Parathyroid adenoma (tissue), 2 donors: ENCODE measurements around the gene KANK2.

Source experiments
- H2AFZ ChIP-seq: fragments of 300-600 bp; sonication (generic); one replicate; pipeline ENCODE4 v1.7.0; 2017; ENCODE audit warnings: antibody characterized with exemption, mild to moderate bottlenecking
- H3K27ac ChIP-seq: fragments of 300-600 bp; sonication (generic); one replicate; pipeline ENCODE4 v1.7.0; 2017
- H3K27me3 ChIP-seq: fragments of 300-600 bp; sonication (generic); one replicate; pipeline ENCODE4 v1.7.0; 2017; ENCODE audit warnings: low read length; ENCODE audit not compliant: control insufficient read depth, insufficient read depth
- H3K36me3 ChIP-seq: fragments of 300-600 bp; sonication (generic); one replicate; pipeline ENCODE4 v1.7.0; 2017; ENCODE audit warnings: low read length; ENCODE audit not compliant: control insufficient read depth, insufficient read depth
- H3K4me1 ChIP-seq: fragments of 300-600 bp; sonication (generic); one replicate; pipeline ENCODE4 v1.7.0; 2017; ENCODE audit warnings: control low read depth
- H3K4me2 ChIP-seq: fragments of 300-600 bp; sonication (generic); one replicate; pipeline ENCODE4 v1.7.0; 2017; ENCODE audit warnings: low read length
- H3K4me3 ChIP-seq: fragments of 300-600 bp; sonication (generic); one replicate; pipeline ENCODE4 v1.7.0; 2017; ENCODE audit warnings: low read depth, low read length
- H3K79me2 ChIP-seq: fragments of 300-600 bp; sonication (generic); one replicate; pipeline ENCODE4 v1.7.0; 2017; ENCODE audit warnings: control low read depth
- H3K9ac ChIP-seq: fragments of 300-600 bp; sonication (generic); one replicate; pipeline ENCODE4 v1.7.0; 2017; ENCODE audit warnings: mild to moderate bottlenecking
- H3K9me3 ChIP-seq: fragments of 300-600 bp; sonication (generic); one replicate; pipeline ENCODE4 v1.7.0; 2017; ENCODE audit warnings: low read length; ENCODE audit not compliant: control insufficient read depth
- TF ChIP-seq, protein P1 (sequence below): fragments of 300-600 bp; sonication (generic); IDR thresholded peaks from one replicate; pipeline ENCODE4 v1.7.0; 2017; ENCODE audit warnings: antibody characterized with exemption, mild to moderate bottlenecking
- donor health status: primary hyperparathyroidism.

The KANK2 gene

DNA sequence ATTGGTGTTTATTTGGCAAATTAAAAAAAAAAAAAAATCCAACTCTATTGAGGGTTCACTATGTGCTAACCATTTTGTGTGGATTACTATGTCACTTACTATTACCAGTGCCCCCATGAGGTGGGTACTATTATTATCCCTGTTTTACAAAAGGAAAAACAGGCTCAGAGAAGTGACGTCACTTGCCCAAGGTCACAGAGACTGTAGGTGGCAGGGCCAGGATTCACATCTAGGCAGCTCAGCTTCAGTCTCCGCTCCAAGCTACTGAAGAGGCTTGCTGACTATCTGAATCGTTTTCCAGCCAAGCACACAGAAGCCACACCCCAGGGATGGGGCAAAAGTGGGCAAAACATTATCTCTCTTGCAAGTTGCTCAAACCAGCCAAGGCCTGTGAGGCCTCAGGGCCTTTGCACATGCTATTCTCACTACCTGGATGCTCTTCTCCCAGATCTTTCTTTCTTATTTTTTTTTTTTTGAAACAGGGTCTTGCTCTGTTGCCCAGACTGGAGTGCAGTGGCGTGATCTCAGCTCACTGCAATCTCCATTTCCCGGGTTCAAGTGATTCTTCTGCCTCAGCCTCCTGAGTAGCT, 37.2 kb upstream of the KANK2 start:
- Histone ChIP-seq H3K27me3 (no peaks in the 10 kb centered on the region), H3K9ac (no peak overlapping the region), H2AFZ (no peak overlapping the region), H3K27ac (no peak overlapping the region), H3K9me3 (no peaks in the 10 kb centered on the region), H3K36me3 (no peaks in the 10 kb centered on the region), H3K4me1 (no peaks in the 10 kb centered on the region), H3K79me2 (no peaks in the 10 kb centered on the region), H3K4me3 (no peak overlapping the region), H3K4me2 (no peak overlapping the region)
- TF ChIP-seq, protein P1, sequence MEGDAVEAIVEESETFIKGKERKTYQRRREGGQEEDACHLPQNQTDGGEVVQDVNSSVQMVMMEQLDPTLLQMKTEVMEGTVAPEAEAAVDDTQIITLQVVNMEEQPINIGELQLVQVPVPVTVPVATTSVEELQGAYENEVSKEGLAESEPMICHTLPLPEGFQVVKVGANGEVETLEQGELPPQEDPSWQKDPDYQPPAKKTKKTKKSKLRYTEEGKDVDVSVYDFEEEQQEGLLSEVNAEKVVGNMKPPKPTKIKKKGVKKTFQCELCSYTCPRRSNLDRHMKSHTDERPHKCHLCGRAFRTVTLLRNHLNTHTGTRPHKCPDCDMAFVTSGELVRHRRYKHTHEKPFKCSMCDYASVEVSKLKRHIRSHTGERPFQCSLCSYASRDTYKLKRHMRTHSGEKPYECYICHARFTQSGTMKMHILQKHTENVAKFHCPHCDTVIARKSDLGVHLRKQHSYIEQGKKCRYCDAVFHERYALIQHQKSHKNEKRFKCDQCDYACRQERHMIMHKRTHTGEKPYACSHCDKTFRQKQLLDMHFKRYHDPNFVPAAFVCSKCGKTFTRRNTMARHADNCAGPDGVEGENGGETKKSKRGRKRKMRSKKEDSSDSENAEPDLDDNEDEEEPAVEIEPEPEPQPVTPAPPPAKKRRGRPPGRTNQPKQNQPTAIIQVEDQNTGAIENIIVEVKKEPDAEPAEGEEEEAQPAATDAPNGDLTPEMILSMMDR = no peak

DNA sequence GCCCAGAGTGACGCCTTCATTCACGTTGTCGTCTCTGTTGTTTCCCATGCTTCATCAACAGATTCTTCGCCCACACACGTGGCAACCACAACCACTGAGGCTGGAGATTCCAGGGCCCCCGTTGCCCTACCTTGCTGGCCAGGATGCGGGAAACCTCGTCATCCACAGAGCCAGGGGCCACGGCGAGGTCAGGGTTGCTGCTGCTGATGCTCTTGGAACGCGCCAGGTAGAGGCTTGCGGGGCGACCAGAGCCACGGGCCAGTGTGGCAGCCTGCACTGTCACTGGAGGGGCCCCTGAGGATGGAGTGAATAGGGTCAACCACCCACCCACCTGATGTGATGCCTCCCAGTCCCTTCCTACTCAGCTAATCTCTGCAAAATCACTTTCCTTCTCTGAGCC, 35.7 kb upstream of the KANK2 start:
- Histone ChIP-seq H3K4me1 (no peaks in the 10 kb centered on the region), H2AFZ (no peak overlapping the region), H3K27me3 (no peaks in the 10 kb centered on the region), H3K79me2 (no peaks in the 10 kb centered on the region), H3K4me2 (no peak overlapping the region), H3K9ac (no peak overlapping the region), H3K4me3 (no peak overlapping the region), H3K36me3 (no peaks in the 10 kb centered on the region), H3K9me3 (no peaks in the 10 kb centered on the region), H3K27ac (no peak overlapping the region)
- TF ChIP-seq, protein P1 = no peak

- no peak overlapping the region for H3K4me2 ChIP-seq
- H3K27ac ChIP-seq = no peak overlapping the region
- no peaks in the 10 kb centered on the region for H3K4me1 ChIP-seq
- no peak overlapping the region for H3K4me3 ChIP-seq
- no peaks in the 10 kb centered on the region for H3K79me2 ChIP-seq
- no peaks in the 10 kb centered on the region for H3K9me3 ChIP-seq
- H2AFZ ChIP-seq = no peak overlapping the region
- TF ChIP-seq, protein P1 = no peak
- no peaks in the 10 kb centered on the region for H3K36me3 ChIP-seq
- no peaks in the 10 kb centered on the region for H3K27me3 ChIP-seq
- H3K9ac ChIP-seq = no peak overlapping the region
Measured at GRCh38 chr19:11232555-11232954, 35.2 kb upstream of the KANK2 start.

DNA sequence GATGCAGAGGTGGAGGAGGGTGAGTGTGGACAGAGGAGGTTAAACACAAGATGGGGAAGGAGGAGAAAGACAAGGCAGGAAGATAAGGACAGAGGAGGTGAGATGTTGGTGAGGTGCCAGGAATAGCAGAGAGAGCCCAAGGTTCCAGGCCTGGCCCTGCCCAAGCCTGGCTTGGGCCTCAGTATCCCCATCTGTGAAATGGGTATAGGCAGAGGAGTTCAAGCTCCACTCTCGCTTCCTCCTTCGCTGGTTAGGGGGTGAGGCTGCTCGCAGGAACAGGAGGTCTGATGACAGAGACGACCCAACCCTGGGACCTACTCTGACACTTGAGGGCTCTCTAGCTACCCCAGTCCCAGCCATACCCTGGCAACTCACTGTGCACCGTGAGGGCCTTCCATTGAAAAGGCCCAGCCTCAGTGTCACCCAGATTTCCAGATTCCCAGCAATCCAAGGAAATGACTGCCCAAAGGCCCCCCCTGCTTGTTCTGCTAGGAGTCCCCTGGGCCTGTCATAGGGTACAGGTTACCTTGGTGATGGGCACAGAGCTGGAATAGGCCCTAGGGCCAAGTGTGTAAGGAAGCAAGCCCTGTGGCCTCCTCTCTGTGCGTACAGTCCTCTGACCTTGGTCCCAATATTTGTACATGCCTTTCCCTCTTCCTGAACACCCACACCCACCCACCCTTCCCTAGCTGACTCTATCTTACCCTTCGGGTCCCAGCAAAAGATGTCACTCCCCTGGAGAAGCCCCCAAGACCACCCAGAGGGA, 33.5 kb upstream of the KANK2 start:
- Histone ChIP-seq H3K36me3 (no peaks in the 10 kb centered on the region), H3K9me3 (no peaks in the 10 kb centered on the region), H3K4me1 (no peaks in the 10 kb centered on the region), H2AFZ (no peak overlapping the region), H3K9ac (no peak overlapping the region), H3K27ac (no peak overlapping the region), H3K4me3 (no peak overlapping the region), H3K79me2 (no peaks in the 10 kb centered on the region), H3K4me2 (no peak overlapping the region), H3K27me3 (no peaks in the 10 kb centered on the region)
- TF ChIP-seq, protein P1 = no peak
